Pancreas (tissue), 10 donors: Measurements from ENCODE around the gene UBE2D2. TPM values are rescaled to one million over a fixed set of nuclear protein-coding genes. Genes with fewer than 3 reads are reported as not detected.
"Not testable (repeated sequence)": the region's sequence is repeated elsewhere in the genome, so short reads cannot be mapped to it uniquely, and the experiment has no call there.

Source experiments
- ATAC-seq, 4 donors: fragments of 200-7000 bp; cut with Tn5 transposase; one replicate each; pipeline versions ENCODE4 v1.8.0 to v1.9.1; 2020; ENCODE audit warnings: mild to moderate bottlenecking in 4 of 4, moderate library complexity in 4 of 4
- DNase-seq, 6 donors: peaks; one replicate each; pipeline ENCODE4 v3.0.0-alpha.2; 2020
- FAIRE-seq: peaks from 2 replicates; lab custom pipeline; 2012; peaks lifted over from hg19 to GRCh38; lab: Jason Lieb, UNC
- H3K27ac ChIP-seq, 4 donors: fragments of 200-600 bp; sonication (generic); 1 replicate in 3 of 4; 2 replicates in 1 of 4; pipeline versions ENCODE4 v1.5.0 to v1.8.0; 2020
- H3K27me3 ChIP-seq, 4 donors: fragments of 200-600 bp; one replicate each; pipeline ENCODE4 v1.8.0; 2021
- H3K36me3 ChIP-seq, 3 donors: fragments of 200-600 bp; sonication (generic) in 1 of 3; one replicate each; pipeline versions ENCODE4 v1.5.0 to v1.8.0; 2020 to 2021
- H3K4me1 ChIP-seq, 3 donors: fragments of 200-600 bp; one replicate each; pipeline ENCODE4 v1.8.0; 2021
- H3K4me3 ChIP-seq, 4 donors: fragments of 200-600 bp; sonication (generic) in 2 of 4; one replicate each; pipeline versions ENCODE4 v1.5.0 to v1.8.0; 2020 to 2021
- H3K9me3 ChIP-seq, 4 donors: fragments of 200-600 bp; one replicate each; pipeline ENCODE4 v1.8.0; 2021
- WGBS, 2 donors: extraction: QIAGEN DNeasy Blood & Tissue Kit; methylation state at CpG; one replicate each; pipeline ENCODE4 v1.1.7; 2013; 5-methylcytosine and 5-hydroxymethylcytosine counted together
- intact Hi-C, 3 donors: fragments of 100-400 bp; cut with DNase I; formaldehyde crosslinking; loops; one replicate each; pipeline versions ENCODE4 v1.11.1 to v1.14.2; 2022
- polyA plus RNA-seq, 2 donors: library from polyadenylated mRNA; stranded (reverse); fragments of 200-250 nt; gene quantifications; one replicate each; pipeline ENCODE4 v1.2.3, GENCODE V29; 2013
- total RNA-seq, 6 donors: library from RNA; stranded (reverse); fragmentation: NEBNext Ultra II Directional in 4 of 6; extraction: Animal tissue kit (Norgen Biotek cat#: 25700) in 4 of 6; gene quantifications; one replicate each; pipeline versions ENCODE4 v1.2.1 to v1.2.4, GENCODE V29; 2021 to 2023
- TF ChIP-seq, protein P1 (sequence below), 4 donors: fragments of 200-600 bp; sonication (generic) in 3 of 4; IDR thresholded peaks; one replicate each; pipeline versions ENCODE4 v1.5.0 to v1.8.0; 2021; ENCODE audit warnings: antibody characterized with exemption in 4 of 4
- donor health status: healthy with polysubstance abuse.
- donor health status: DM: no; HTN: no; CAD: no; lungs with moderate emphysema.
- donor health status: DM: no; HTN: no; CAD: no.
- donor health status: control.
- donor health status: control.
- donor health status: Bipolar disorder and iron deficiency.
- donor health status: DM: yes; HTN: yes; CAD: no.
- donor health status: DM: no; HTN: no; CAD: no.
- donor health status: DM: no; HTN: no; CAD: no.
- donor health status: DM: yes; HTN: yes; CAD: no.

Gene UBE2D2
- total and polyA plus RNA-seq, 8 donors, result 36.5 to 59.3 (median 46.5) TPM

DNA sequence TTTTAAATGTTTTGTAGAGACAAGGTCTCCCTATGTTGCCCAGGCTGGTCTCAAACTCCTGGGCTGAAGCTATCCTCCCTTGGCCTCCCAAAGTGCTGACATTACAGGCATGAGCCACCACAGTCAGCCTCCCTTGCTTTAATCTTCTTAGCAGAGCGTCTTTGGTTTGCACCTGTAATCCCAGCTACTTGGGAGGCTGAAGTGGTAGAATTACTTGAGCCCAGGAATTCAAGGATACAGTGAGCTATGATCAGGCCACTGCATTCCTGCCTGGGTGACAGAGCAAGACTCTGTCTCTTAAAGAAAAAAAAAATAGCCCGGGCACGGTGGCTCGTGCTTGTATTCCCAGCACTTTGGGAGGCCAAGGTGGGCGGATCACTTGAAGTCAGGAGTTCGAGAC lies 27.8 kb downstream of the UBE2D2 start:
- TF ChIP-seq, protein P1, sequence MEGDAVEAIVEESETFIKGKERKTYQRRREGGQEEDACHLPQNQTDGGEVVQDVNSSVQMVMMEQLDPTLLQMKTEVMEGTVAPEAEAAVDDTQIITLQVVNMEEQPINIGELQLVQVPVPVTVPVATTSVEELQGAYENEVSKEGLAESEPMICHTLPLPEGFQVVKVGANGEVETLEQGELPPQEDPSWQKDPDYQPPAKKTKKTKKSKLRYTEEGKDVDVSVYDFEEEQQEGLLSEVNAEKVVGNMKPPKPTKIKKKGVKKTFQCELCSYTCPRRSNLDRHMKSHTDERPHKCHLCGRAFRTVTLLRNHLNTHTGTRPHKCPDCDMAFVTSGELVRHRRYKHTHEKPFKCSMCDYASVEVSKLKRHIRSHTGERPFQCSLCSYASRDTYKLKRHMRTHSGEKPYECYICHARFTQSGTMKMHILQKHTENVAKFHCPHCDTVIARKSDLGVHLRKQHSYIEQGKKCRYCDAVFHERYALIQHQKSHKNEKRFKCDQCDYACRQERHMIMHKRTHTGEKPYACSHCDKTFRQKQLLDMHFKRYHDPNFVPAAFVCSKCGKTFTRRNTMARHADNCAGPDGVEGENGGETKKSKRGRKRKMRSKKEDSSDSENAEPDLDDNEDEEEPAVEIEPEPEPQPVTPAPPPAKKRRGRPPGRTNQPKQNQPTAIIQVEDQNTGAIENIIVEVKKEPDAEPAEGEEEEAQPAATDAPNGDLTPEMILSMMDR (IDR thresholded peaks at IDR 0.05), result no peak
- no peaks in the 10 kb centered on the region for H3K36me3 ChIP-seq
- H3K4me3 ChIP-seq, result no peak overlapping the region
- WGBS, 2 donors, result 88 to 89% methylated on average over 6 of the region's 6 CpGs
- no peaks in the 10 kb centered on the region for H3K9me3 ChIP-seq
- ATAC-seq, result no peak
- peaks cover 0 to 18% (median 3%) of the 10 kb centered on the region in 3 donors for H3K4me1 ChIP-seq
- H3K27me3 ChIP-seq, result no peaks in the 10 kb centered on the region
- no peak for DNase-seq
- intact Hi-C loops, result no loop called here
- FAIRE-seq, result no peak
- H3K27ac ChIP-seq, result no peak overlapping the region

DNA sequence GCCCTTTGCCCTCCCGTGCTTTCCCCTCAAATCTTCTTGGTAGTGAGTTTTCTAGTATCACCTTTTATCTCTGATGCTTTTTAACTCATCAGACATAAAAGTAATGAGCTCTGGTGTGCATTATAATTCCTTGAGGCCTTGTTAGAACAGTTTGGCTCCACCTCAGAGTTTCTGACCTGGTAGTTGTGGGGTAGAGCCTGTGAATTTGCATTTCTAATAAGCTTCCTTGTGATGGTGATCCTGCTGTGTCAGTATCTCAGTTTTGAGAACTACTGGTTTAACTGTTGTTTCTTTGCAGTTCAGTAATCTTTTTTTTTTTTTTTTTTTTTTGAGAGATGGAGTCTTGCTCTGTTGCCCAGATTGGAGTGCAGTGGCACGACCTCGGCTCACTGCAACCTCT lies 31.1 kb downstream of the UBE2D2 start:
- FAIRE-seq (no peak), ATAC-seq (no peak), DNase-seq (no peak)
- no peaks in the 10 kb centered on the region for H3K27me3 ChIP-seq
- intact Hi-C loops, result no loop called here
- H3K4me1 ChIP-seq, result peaks cover 0 to 20% (median 5%) of the 10 kb centered on the region in 3 donors
- no peak overlapping the region for H3K4me3 ChIP-seq
- no peaks in the 10 kb centered on the region for H3K9me3 ChIP-seq
- WGBS, 2 donors, result 94 to 95% methylated on average over 3 of the region's 3 CpGs
- no peak overlapping the region for H3K27ac ChIP-seq
- TF ChIP-seq, protein P1 (IDR thresholded peaks at IDR 0.05), result no peak
- H3K36me3 ChIP-seq, result no peaks in the 10 kb centered on the region

DNA sequence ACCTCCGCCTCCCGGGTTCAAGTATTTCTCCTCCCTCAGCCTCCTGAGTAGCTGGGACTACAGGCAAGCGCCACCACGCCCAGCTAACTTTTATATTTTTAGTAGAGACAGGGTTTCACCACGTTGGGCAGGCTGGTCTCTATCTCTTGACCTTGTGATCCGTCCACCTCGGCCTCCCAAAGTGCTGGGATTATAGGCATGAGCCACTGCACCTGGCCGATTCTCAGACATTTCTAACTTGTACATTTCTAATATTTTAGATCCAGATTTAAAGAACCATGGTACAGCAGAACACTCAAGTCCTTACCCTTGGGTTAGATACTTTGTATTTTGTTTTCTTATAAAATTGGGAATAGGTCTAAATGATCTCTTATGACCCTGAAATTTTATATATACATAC lies 31.9 kb downstream of the UBE2D2 start:
- peak; percentile 30 to 59 (median 40) for ATAC-seq
- H3K4me1 ChIP-seq, result peaks cover 0 to 20% (median 5%) of the 10 kb centered on the region in 3 donors

DNA sequence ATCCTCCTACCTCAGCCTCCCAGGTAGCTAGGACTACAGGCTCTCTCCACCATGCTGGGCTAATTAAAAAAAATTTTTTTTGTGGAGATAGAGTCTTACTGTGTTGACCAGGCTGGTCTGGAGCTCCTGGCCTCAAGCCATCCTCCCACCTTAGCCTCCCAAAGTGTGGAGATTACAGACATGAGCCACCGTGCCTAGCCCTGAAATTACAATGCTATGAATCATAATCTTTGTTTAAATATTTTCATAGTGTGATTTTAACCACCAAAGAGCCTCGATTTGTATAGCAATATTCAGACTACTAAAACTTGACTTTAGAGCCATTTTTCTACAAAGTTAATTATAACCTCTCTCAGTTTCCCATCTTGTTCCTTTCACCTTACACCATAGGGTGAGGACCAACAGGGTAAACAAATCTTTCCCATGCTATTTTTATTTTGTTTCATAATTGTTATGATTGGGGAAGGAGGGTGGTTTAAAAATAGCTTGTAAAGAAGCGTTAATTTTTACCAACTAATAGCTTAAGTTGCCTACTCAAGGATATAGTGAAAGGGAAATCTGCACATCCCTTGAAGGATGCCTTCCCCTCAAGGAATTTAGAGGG lies 32.7 kb downstream of the UBE2D2 start:
- no peak for DNase-seq
- H3K27ac ChIP-seq, result peak overlapping the region in 1 of 4 donors; percentile 1
- TF ChIP-seq, protein P1 (IDR thresholded peaks at IDR 0.05), result no peak
- peaks cover 0 to 20% (median 5%) of the 10 kb centered on the region in 3 donors for H3K4me1 ChIP-seq
- intact Hi-C loops, result no loop called here
- no peaks in the 10 kb centered on the region for H3K9me3 ChIP-seq
- no peaks in the 10 kb centered on the region for H3K27me3 ChIP-seq
- no peaks in the 10 kb centered on the region for H3K36me3 ChIP-seq
- H3K4me3 ChIP-seq, result no peak overlapping the region
- ATAC-seq, result peak in 3 of 4 donors; percentile 36 to 61 (median 61)
- WGBS, 2 donors, result 25 to 27% methylated on average over 3 of the region's 3 CpGs
- no peak for FAIRE-seq

More for the DNA sequence above, 31.9 kb downstream of the UBE2D2 start:
- H3K9me3 ChIP-seq, H3K4me3 ChIP-seq, intact Hi-C loops, FAIRE-seq, H3K27me3 ChIP-seq, H3K36me3 ChIP-seq: not testable (repeated sequence)
- 42 to 47% methylated on average over 8 of the region's 8 CpGs for WGBS, 2 donors
- DNase-seq, result peak in 1 of 6 donors; percentile 18
- peak overlapping the region in 1 of 4 donors; percentile 1 for H3K27ac ChIP-seq

DNA sequence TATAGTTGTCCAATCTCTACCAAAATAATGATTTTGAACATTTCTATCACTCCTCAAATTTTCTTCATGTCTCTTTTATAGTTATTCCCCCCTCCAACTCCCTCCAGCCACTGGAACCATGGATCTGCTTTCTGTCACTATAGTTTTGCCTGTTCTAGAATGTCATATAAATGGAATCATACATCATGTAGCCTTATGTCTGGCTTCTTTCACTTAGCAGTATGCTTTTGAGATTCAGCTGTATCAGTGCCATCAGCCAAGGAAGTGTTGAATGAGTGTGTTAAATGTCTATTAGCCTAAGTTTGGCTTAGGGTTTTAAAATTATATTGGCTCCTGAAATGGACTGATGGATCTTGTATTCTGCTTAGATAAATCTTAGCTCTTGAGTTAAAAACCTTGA lies 36.0 kb downstream of the UBE2D2 start:
- DNase-seq (no peak), ATAC-seq (no peak), FAIRE-seq (no peak)
- intact Hi-C loops, result no loop called here
- Histone ChIP-seq H3K36me3 (peaks cover 0 to 20% (median 16%) of the 10 kb centered on the region in 3 donors), H3K9me3 (no peaks in the 10 kb centered on the region), H3K4me3 (no peak overlapping the region), H3K27me3 (no peaks in the 10 kb centered on the region), H3K27ac (no peak overlapping the region), H3K4me1 (peaks cover 0 to 17% (median 5%) of the 10 kb centered on the region in 3 donors)
- TF ChIP-seq, protein P1 (IDR thresholded peaks at IDR 0.05), result no peak

DNA sequence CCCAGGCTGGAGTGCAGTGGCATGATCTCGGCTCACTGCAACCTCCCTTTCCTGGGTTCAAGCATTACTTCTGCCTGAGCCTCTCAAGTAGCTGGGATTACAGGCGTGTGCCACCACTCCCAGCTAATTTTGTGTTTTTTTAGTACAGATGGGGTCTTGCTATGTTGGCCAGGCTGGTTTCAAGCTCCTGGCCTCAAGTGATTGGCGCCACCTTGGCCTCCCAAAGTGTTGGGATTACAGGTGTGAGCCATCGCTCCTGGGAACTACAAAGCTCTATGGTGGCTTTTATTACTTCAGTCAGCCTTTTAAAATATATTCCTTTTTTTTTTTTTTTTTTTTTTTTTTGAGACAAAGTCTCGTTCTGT lies 37.4 kb downstream of the UBE2D2 start:
- H3K4me1 ChIP-seq, H3K9me3 ChIP-seq, H3K27me3 ChIP-seq, H3K27ac ChIP-seq, FAIRE-seq, DNase-seq, H3K4me3 ChIP-seq, intact Hi-C loops, ATAC-seq: not testable (repeated sequence)
- H3K36me3 ChIP-seq, result peaks cover 0 to 28% (median 18%) of the 10 kb centered on the region in 3 donors
- 97 to 99% methylated on average over 5 of the region's 5 CpGs for WGBS, 2 donors
